Activated CD4-positive, alpha-beta T cell treated with anti-CD3 and anti-CD28 coated beads, Interleukin-2, amount 10 ng/mL, durations not matched to agents 24 days and 14 days (primary cell): ENCODE measurements around the gene ST6GALNAC3. TPM values are rescaled to one million over a fixed set of nuclear protein-coding genes. Genes with fewer than 3 reads are reported as not detected.
A peak's percentile ranks its signal among the peaks of the same experiment; 100 is the strongest.

Source experiments
- DNase-seq: peaks from one replicate; pipeline ENCODE4 v3.0.0; 2022
- H3K27ac Mint-ChIP-seq: one replicate; pipeline ENCODE4 v1.8.0; 2022; ENCODE audit warnings: mild to moderate bottlenecking, mixed read lengths
- H3K27me3 Mint-ChIP-seq: one replicate; pipeline ENCODE4 v1.8.0; 2022; ENCODE audit warnings: mixed read lengths
- H3K36me3 Mint-ChIP-seq: one replicate; pipeline ENCODE4 v1.8.0; 2022; ENCODE audit warnings: low read depth, mild to moderate bottlenecking, mixed read lengths
- H3K4me1 Mint-ChIP-seq: one replicate; pipeline ENCODE4 v1.8.0; 2021; ENCODE audit warnings: mixed read lengths
- H3K4me3 Mint-ChIP-seq: one replicate; pipeline ENCODE4 v1.8.0; 2022; ENCODE audit warnings: mild to moderate bottlenecking, moderate library complexity, mixed read lengths
- H3K9me3 Mint-ChIP-seq: one replicate; pipeline ENCODE4 v1.8.0; 2021; ENCODE audit warnings: mixed read lengths
- intact Hi-C: fragments of 100-400 bp; cut with micrococcal nuclease; formaldehyde crosslinking; loops from one replicate; pipeline ENCODE4 v1.15.1; 2023
- total RNA-seq: library from RNA; stranded (reverse); gene quantifications from 2 replicates; pipeline ENCODE4 v1.2.3, GENCODE V29; 2022

ST6GALNAC3 gene
- total RNA-seq, 1 donor from 2014 or later, result 0.28 TPM

DNA sequence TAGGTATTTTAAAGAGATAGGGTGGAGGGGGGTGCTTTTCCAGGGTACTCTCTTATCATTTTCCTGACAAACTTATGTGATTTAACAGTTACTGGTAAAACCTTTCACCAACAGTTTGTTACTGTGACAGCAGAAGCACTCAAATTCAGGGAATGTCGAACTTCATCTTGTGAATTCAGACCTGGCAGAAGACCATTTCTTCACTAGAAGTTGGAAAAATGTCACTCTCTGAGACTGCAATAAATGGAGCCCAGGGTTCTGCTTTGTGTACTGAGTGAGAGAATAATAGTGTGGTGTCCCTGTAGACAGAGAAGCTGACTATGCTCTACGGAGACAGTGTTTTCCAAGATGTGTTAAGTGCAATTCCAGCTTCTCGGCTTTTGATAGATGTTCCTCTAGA lies 200.2 kb downstream of the ST6GALNAC3 start:
- DNase-seq, result no peak
- no peaks in the 10 kb centered on the region for H3K27me3 Mint-ChIP-seq
- H3K27ac Mint-ChIP-seq, result no peak overlapping the region
- peaks cover 8% of the 10 kb centered on the region for H3K9me3 Mint-ChIP-seq
- intact Hi-C loops, result loop anchor here (5.0 kb wide), 1 partner anchor 943 kb away; the partner anchor contains the start of gene PIGK
- H3K4me1 Mint-ChIP-seq, result peaks cover 31% of the 10 kb centered on the region
- H3K36me3 Mint-ChIP-seq, result no peaks in the 10 kb centered on the region
- H3K4me3 Mint-ChIP-seq, result no peak overlapping the region

DNA sequence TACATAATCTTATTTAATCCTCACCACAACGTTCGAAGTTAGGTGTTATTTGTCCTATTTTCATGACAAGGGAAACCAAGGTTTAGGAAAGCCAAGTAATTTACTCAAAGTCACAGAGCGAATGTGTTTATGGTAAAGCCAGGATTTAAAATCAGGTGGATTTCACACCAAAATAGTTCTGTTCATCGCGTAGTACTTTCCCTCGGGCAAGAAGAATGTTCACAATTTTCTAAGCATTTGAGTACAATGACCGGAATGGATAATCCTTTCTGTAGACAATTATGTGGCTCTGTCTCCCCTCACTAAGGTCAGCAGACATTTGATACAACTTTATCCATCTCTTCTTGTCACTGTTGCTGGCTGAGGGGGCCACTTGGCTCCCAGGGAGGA lies 204.2 kb downstream of the ST6GALNAC3 start:
- H3K9me3 Mint-ChIP-seq, result peaks cover 4% of the 10 kb centered on the region
- no peaks in the 10 kb centered on the region for H3K36me3 Mint-ChIP-seq
- H3K27ac Mint-ChIP-seq, result no peak overlapping the region
- intact Hi-C loops, result no loop called here
- peaks cover 7% of the 10 kb centered on the region for H3K4me1 Mint-ChIP-seq
- H3K4me3 Mint-ChIP-seq, result no peak overlapping the region
- no peaks in the 10 kb centered on the region for H3K27me3 Mint-ChIP-seq
- no peak for DNase-seq

DNA sequence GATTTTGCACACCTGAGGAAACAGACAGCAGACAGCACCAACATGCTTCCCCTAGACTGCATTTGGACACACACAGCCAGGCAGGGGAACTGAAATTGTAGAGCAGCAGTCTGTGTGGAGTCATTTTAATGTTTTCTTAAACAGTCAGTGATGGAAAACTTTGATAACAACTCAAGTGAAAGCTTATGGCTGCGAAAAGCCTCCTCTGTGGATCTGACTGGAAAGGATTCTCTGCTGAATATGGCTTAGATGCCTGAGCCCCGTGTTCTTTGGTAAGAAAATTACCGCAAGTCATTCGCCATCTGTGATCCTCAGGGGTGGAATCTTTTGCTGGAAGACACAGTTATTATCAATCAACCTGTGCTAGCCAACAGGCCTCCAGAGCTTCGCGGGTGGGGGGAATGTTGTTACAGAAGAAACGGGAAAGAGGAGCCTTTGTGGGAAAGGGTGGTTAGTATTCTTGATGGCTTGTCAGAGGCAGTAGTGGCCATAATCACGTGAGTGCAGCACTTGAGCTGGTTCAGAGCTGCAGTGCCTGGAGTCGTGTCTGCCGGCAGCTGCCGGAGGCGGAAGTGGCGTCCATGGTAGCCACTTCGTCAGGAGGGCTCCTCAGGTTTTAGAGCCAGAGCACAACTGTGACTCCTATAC lies 204.7 kb downstream of the ST6GALNAC3 start:
- Mint-ChIP-seq H3K36me3 (no peaks in the 10 kb centered on the region), H3K4me1 (peaks cover 5% of the 10 kb centered on the region), H3K9me3 (peaks cover 4% of the 10 kb centered on the region), H3K4me3 (no peak overlapping the region), H3K27ac (no peak overlapping the region), H3K27me3 (no peaks in the 10 kb centered on the region)
- intact Hi-C loops, result no loop called here
- DNase-seq, result no peak

DNA sequence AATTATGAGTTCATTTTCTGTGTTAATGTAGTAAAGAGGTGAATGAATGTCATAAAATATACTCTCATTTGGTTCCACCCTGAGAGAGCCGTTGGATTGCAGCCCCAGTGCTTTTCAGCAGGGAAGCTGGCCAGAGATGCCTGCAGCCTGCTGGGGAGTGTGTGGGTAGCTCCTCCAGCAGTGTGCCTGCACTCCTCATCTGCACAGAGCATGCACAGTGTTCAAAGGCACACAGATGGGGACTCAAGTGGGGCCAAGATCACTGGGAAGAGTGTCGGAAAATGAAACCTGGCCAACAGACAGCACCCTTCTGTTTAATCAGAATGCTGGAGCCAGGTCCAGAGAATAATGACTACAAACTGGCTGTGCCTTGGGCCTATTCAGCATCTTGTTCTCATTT lies 206.8 kb downstream of the ST6GALNAC3 start:
- Mint-ChIP-seq H3K9me3 (no peaks in the 10 kb centered on the region), H3K4me1 (peaks cover 19% of the 10 kb centered on the region), H3K27me3 (no peaks in the 10 kb centered on the region), H3K4me3 (no peak overlapping the region), H3K36me3 (no peaks in the 10 kb centered on the region), H3K27ac (no peak overlapping the region)
- DNase-seq, result no peak
- intact Hi-C loops, result no loop called here

- intact Hi-C loops, result no loop called here
- Mint-ChIP-seq H3K27ac (peak overlapping the region; percentile 61), H3K36me3 (no peaks in the 10 kb centered on the region), H3K4me1 (peaks cover 45% of the 10 kb centered on the region), H3K4me3 (peak overlapping the region; percentile 22), H3K9me3 (no peaks in the 10 kb centered on the region), H3K27me3 (no peaks in the 10 kb centered on the region)
- no peak for DNase-seq
Measured at GRCh38 chr1:76284842-76285241, 210.3 kb downstream of the ST6GALNAC3 start.

DNA sequence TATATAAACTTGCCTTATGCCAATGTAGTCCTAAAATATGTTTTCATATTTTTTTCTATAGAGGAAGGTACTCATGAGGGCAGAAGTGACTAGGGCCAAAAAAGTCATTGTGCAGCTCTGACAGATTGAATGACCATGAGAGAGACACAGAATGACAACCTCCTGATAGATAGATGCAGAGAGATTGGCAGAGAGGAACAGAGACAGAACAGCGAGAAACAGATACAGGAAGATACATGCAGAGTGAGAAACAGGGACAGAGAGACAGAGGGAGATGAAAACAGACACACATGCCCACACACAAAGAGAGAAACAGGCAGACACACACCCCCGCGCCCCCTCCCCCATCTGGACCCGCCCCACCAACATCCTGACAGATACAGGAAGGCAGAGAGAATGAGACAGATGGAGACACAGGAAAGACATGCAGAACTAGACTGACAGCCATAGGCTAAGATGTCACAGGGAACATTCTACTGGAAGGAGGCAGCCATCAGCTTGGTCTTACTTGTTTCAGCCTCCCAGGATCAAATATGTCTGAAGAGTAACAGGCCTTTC lies 211.1 kb downstream of the ST6GALNAC3 start:
- peak overlapping the region; percentile 32 for H3K4me3 Mint-ChIP-seq
- no peaks in the 10 kb centered on the region for H3K36me3 Mint-ChIP-seq
- H3K9me3 Mint-ChIP-seq, result no peaks in the 10 kb centered on the region
- DNase-seq, result peak; percentile 65
- H3K27me3 Mint-ChIP-seq, result no peaks in the 10 kb centered on the region
- peaks cover 52% of the 10 kb centered on the region for H3K4me1 Mint-ChIP-seq
- intact Hi-C loops, result no loop called here
- H3K27ac Mint-ChIP-seq, result peak overlapping the region; percentile 62

GRCh38 chr1:76287917-76288316 lies 213.4 kb downstream of the ST6GALNAC3 start:
- H3K27me3 Mint-ChIP-seq, result no peaks in the 10 kb centered on the region
- no peaks in the 10 kb centered on the region for H3K36me3 Mint-ChIP-seq
- H3K9me3 Mint-ChIP-seq, result no peaks in the 10 kb centered on the region
- H3K4me1 Mint-ChIP-seq, result peaks cover 63% of the 10 kb centered on the region
- DNase-seq, result no peak
- no peak overlapping the region for H3K4me3 Mint-ChIP-seq
- H3K27ac Mint-ChIP-seq, result no peak overlapping the region
- intact Hi-C loops, result loop anchor here (2.0 kb wide), 1 partner anchor 19 kb away; no protein-coding TSS in a partner anchor

DNA sequence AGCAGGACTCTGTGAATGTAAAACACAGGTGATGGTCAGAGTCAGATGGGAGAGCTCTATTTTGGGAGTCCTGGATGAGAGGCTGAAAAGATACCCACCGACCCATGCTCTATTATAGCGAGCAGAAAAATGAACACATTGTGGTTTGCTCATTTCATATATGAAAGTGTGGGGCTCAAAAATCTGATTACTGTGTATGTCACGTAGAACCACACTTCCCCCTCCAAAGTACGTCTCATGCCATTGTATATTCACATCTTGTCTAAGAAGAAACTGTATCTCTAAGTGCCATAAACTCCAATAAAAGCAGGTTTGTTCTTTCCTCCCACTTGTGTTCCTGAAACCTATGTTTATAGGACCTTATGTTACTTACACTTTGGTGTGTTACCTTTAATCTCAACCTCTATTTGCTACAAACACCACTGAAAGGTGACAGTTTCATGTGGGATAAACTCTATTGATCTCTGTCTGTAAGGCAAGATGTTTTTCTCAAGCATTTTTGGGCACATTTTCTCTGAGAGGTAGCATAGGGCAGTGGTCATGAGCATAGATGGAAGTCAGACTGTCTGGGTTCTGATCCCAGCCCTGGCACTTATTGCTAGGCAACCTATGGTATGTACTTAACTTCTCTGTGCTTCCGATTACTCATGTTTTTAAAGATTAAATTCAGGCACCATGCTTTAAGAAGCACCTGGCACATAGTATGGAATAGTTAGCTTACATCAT lies 214.4 kb downstream of the ST6GALNAC3 start:
- intact Hi-C loops, result loop anchor here (2.0 kb wide), 1 partner anchor 20 kb away; no protein-coding TSS in a partner anchor
- no peaks in the 10 kb centered on the region for H3K36me3 Mint-ChIP-seq
- peak overlapping the region; percentile 4 for H3K27ac Mint-ChIP-seq
- DNase-seq, result no peak
- H3K9me3 Mint-ChIP-seq, result no peaks in the 10 kb centered on the region
- H3K4me3 Mint-ChIP-seq, result peak overlapping the region; percentile 1
- H3K4me1 Mint-ChIP-seq, result peaks cover 71% of the 10 kb centered on the region
- H3K27me3 Mint-ChIP-seq, result no peaks in the 10 kb centered on the region

GRCh38 chr1:76289692-76290091 lies 215.1 kb downstream of the ST6GALNAC3 start:
- intact Hi-C loops, result loop anchor here (2.0 to 10.0 kb wide), 2 partner anchors 21 to 135 kb away; no protein-coding TSS in a partner anchor
- peak overlapping the region; percentile 7 for H3K4me3 Mint-ChIP-seq

DNA sequence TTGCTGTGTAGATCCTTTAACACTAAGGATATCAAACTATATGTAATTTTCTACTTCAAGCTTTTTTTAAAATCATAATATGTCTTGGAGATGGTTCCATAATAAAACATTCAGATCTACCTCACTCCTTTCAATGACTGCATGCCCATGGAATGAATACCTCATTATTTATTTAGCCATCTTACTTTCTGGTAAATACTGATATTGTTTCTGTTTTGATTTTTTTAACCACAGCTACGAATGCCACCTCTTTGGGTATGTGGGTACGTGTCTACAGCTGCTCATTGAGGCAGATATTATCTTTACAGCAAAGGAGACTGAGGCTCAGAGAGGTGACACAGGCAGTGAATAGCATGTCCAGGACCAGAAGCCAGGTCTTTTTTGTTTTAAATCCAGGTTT lies 215.7 kb downstream of the ST6GALNAC3 start:
- no peaks in the 10 kb centered on the region for H3K9me3 Mint-ChIP-seq
- H3K36me3 Mint-ChIP-seq, result no peaks in the 10 kb centered on the region
- DNase-seq, result no peak
- H3K4me3 Mint-ChIP-seq, result no peak overlapping the region
- H3K4me1 Mint-ChIP-seq, result peaks cover 69% of the 10 kb centered on the region
- no peak overlapping the region for H3K27ac Mint-ChIP-seq
- intact Hi-C loops, result loop anchor here (10.0 kb wide), 1 partner anchor 135 kb away; no protein-coding TSS in a partner anchor
- no peaks in the 10 kb centered on the region for H3K27me3 Mint-ChIP-seq

More at GRCh38 chr1:76289692-76290091, 215.1 kb downstream of the ST6GALNAC3 start:
- Mint-ChIP-seq H3K36me3 (no peaks in the 10 kb centered on the region), H3K4me1 (peaks cover 69% of the 10 kb centered on the region), H3K27ac (peak overlapping the region; percentile 10), H3K9me3 (no peaks in the 10 kb centered on the region), H3K27me3 (no peaks in the 10 kb centered on the region)
- DNase-seq, result peak; percentile 63

GRCh38 chr1:76291191-76291590 lies 216.6 kb downstream of the ST6GALNAC3 start:
- no peak for DNase-seq
- H3K4me1 Mint-ChIP-seq, result peaks cover 66% of the 10 kb centered on the region
- no peaks in the 10 kb centered on the region for H3K9me3 Mint-ChIP-seq
- H3K27me3 Mint-ChIP-seq, result no peaks in the 10 kb centered on the region
- no peak overlapping the region for H3K27ac Mint-ChIP-seq
- H3K36me3 Mint-ChIP-seq, result no peaks in the 10 kb centered on the region
- no peak overlapping the region for H3K4me3 Mint-ChIP-seq
- intact Hi-C loops, result loop anchor here (10.0 kb wide), 1 partner anchor 136 kb away; no protein-coding TSS in a partner anchor

DNA sequence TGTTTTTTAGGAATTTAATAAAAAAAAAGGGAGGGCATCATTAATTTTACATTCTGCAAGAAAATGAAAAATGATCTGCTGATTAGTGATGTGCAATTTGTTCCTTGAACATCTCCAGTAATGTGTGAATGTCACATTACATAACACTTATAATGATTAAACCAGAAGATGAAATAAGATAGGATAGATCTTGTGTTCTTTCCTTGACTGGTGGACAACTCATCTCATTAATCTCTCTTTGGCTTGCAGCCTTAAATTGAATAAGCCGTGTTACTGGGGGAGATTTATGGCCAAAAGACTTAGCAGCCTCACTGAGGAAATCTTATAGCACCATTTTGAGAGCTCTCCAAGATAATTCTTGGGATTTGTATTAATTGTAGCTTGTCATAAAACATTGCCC lies 217.2 kb downstream of the ST6GALNAC3 start:
- Mint-ChIP-seq H3K27ac (no peak overlapping the region), H3K27me3 (no peaks in the 10 kb centered on the region), H3K36me3 (no peaks in the 10 kb centered on the region), H3K9me3 (no peaks in the 10 kb centered on the region), H3K4me1 (peaks cover 62% of the 10 kb centered on the region), H3K4me3 (no peak overlapping the region)
- intact Hi-C loops, result loop anchor here (10.0 kb wide), 1 partner anchor 137 kb away; no protein-coding TSS in a partner anchor
- no peak for DNase-seq

DNA sequence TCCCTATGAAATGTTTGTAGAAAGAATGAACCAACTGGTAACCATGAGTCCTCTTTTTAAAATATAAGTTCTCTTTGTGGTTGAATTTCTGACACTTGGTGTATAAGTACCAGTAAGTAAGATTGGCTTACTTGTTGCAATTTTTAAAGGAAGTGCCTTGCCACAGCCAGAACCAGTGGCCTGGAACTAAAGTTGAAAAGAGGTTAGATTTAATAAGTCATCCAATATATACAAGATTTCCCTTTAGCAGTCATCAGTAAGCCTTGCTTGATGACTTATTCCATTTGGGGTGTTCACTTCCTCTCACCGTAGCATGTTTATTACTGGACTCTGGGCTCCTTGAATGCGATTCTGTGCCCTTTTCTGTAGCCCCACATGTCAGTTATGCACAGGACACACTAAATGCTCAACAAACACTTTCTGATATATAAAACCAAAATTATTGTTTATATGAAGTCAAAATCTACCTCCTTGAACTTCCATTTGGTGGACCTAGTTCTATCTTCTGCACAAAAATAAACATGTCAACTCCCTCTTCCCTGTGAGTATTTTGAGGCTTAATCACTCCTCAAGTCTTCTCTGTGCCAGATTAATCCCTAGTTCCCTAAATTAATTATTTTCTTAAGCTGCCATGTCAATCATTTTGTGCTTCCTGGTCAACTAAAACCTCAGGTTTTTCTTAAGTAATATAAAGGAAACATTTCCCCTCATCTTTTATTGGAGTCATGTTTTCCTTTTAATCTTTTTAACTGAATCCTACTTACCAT lies 218.1 kb downstream of the ST6GALNAC3 start:
- H3K4me3 Mint-ChIP-seq, result no peak overlapping the region
- H3K27ac Mint-ChIP-seq, result no peak overlapping the region
- no peaks in the 10 kb centered on the region for H3K36me3 Mint-ChIP-seq
- DNase-seq, result no peak
- no peaks in the 10 kb centered on the region for H3K27me3 Mint-ChIP-seq
- no peaks in the 10 kb centered on the region for H3K9me3 Mint-ChIP-seq
- peaks cover 56% of the 10 kb centered on the region for H3K4me1 Mint-ChIP-seq
- intact Hi-C loops, result loop anchor here (10.0 kb wide), 1 partner anchor 138 kb away; no protein-coding TSS in a partner anchor
